Kidney epithelial cell (primary cell): ENCODE data around the gene VSIR. TPM values are rescaled to one million over a fixed set of nuclear protein-coding genes. Genes with fewer than 3 reads are reported as not detected.

Source experiments
- DNase-seq: peaks from one replicate; pipeline ENCODE4 v3.0.0-alpha.2; 2010; ENCODE audit warnings: low read depth
- H3K27me3 ChIP-seq: 2 replicates; pipeline ENCODE4 v1.6.0; 2011; ENCODE audit warnings: low read length; ENCODE audit not compliant: control insufficient read depth, insufficient read depth
- H3K36me3 ChIP-seq: 2 replicates; pipeline ENCODE4 v1.5.1; 2011; ENCODE audit warnings: low read length; ENCODE audit not compliant: control insufficient read depth, insufficient read depth
- H3K4me3 ChIP-seq: 2 replicates; pipeline ENCODE4 v1.5.1; 2011; ENCODE audit warnings: low read depth, mild to moderate bottlenecking, control low read depth, low read length
- total RNA-seq: library from RNA; depleted of rRNA; stranded (reverse); fragments of >200 nt; gene quantifications from 2 replicates; pipeline ENCODE4 v1.2.3, GENCODE V29; 2015
- TF ChIP-seq, protein P1 (sequence below): IDR thresholded peaks from 2 replicates; pipeline ENCODE4 v1.5.1; 2011; ENCODE audit warnings: mild to moderate bottlenecking, moderate library complexity, low read length, control low read depth, inconsistent platforms; ENCODE audit not compliant: insufficient read depth, poor library complexity, severe bottlenecking

The VSIR gene
- total RNA-seq, 1 donor from 2014 or later, result 1.1 TPM

DNA sequence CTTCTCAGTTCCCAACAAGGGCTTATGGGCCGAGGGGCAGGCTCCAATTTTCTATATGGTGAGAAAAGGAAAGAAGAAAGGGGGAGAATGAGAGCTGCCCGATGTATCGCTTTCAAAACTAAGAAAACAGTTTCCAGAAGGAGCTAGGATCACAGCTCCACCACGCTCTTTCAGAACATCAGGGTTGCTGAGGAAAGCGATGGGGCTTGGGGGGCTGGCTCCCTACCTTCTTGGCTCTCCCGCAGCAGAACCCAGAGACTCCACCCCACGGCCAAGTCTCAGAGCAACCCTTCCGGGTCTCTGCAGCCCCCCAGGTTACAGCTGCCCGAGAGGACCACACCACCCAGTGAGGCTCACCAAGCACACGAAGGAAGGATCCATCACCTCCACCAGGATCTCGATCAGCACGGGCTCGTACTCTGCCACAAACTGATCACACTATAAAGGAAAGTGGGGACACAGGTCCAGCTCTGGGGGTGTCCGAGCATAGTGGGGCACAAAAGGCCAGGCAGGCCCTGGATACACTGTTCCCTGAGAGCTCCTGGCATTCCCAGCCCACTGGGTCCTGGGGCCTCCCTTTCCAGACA is 45.4 kb upstream of the VSIR start:
- TF ChIP-seq, protein P1, sequence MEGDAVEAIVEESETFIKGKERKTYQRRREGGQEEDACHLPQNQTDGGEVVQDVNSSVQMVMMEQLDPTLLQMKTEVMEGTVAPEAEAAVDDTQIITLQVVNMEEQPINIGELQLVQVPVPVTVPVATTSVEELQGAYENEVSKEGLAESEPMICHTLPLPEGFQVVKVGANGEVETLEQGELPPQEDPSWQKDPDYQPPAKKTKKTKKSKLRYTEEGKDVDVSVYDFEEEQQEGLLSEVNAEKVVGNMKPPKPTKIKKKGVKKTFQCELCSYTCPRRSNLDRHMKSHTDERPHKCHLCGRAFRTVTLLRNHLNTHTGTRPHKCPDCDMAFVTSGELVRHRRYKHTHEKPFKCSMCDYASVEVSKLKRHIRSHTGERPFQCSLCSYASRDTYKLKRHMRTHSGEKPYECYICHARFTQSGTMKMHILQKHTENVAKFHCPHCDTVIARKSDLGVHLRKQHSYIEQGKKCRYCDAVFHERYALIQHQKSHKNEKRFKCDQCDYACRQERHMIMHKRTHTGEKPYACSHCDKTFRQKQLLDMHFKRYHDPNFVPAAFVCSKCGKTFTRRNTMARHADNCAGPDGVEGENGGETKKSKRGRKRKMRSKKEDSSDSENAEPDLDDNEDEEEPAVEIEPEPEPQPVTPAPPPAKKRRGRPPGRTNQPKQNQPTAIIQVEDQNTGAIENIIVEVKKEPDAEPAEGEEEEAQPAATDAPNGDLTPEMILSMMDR, result no peak
- no peak overlapping the region for H3K4me3 ChIP-seq
- no peak for DNase-seq
- no peaks in the 10 kb centered on the region for H3K27me3 ChIP-seq
- H3K36me3 ChIP-seq, result peaks cover 12% of the 10 kb centered on the region

DNA sequence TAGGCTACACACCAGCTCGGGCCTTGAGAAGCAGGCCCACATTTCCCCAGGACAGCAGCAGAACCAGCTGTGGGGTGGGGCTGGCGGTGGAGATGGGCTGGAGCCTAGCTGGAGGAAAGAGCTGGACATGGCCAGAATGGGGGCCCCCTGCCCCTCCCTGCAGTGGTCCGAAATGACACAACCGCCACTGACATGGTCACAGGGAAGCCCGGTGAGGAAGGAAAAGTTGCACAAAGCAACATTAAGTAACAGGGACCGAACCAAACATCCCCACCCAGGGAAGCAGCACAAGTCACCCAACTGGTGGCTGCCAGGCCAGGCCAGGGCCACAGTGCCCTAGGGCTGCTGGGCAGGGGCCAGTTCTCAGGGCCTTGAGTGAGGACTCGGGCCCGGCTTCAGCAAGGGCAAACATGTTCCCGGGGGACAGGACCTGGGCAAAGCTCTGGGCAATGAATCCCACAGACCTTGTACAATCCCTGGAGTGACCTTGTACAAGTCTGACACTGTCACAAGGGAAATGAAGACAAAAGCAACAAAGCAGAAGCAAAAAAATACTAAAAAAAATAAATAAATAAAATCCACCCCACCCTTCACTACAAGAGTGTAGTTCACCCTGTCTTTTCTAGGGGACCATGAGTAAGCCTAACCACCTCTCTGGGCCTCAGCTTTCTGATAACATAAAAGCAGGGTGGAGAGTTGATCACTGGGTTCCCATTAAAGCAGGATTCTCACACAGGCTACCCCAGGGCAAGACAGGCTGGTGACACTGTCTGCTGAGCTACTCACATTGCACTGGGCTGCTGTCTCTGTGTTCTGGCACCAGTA is 44.7 kb upstream of the VSIR start:
- no peaks in the 10 kb centered on the region for H3K27me3 ChIP-seq
- peaks cover 12% of the 10 kb centered on the region for H3K36me3 ChIP-seq
- DNase-seq, result no peak
- no peak overlapping the region for H3K4me3 ChIP-seq
- TF ChIP-seq, protein P1, result no peak

- no peak for DNase-seq
- H3K4me3 ChIP-seq, result no peak overlapping the region
- H3K27me3 ChIP-seq, result no peaks in the 10 kb centered on the region
- H3K36me3 ChIP-seq, result peaks cover 12% of the 10 kb centered on the region
- TF ChIP-seq, protein P1, result no peak
These were observed 43.8 kb upstream of the VSIR start for GRCh38 chr10:71816936-71817618.

DNA sequence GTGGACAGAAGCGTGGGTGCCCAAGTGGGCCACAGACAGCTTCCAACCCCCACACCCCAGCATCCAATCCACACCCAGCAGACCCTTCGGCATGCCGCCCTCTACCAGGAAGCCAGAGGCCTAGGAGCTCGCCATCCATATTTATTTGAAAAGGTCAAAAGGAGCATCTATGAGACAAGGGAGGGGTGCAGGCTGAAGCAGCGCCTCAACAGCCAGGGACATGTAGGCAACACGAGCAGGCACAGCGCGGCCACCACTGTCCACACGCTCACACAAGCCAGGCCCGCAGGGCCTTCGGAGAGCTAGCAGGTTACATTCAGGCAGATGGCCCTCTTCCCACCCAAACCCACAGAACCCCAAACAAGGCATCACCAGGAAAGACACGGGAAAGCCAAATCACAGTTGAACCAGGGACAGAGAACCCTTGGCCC is 43.1 kb upstream of the VSIR start:
- TF ChIP-seq, protein P1, result no peak
- no peak for DNase-seq
- Histone ChIP-seq H3K4me3 (no peak overlapping the region), H3K36me3 (peaks cover 9% of the 10 kb centered on the region), H3K27me3 (no peaks in the 10 kb centered on the region)

DNA sequence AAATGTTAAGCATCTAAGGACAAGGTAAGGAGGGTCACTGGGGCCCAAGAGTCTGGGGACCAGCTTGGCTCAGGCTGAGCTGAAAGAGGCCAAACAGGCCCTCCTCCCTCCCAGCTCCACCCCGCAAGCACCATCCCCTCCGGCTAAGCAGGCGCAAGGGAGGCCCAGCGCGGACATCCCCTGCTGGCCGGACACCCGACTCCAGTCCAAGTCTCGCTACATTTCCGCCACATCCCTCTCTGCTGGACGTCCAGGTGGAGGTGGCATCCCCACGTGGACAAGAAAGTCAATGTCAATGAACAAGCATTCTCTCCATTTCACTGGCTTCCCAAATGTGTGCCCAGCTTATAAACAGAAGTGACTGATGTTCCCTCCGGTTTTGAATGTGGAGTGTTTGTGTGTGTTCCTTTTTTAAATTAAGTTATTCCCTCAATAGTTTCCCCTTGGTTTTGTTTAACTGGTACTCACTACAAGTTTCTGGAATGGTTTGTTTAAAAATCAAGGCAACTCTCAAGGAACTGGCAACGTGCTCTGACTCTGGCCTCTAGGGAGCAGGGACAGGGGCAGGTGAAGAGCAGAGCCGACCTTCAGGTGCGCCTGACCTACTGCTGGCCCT is 42.3 kb upstream of the VSIR start:
- Histone ChIP-seq H3K36me3 (peaks cover 7% of the 10 kb centered on the region), H3K4me3 (no peak overlapping the region), H3K27me3 (no peaks in the 10 kb centered on the region)
- TF ChIP-seq, protein P1, result no peak
- DNase-seq, result no peak
